GM18498 (cell line): Measurements from ENCODE around the gene RAB39B.
A peak's percentile ranks its signal among the peaks of the same experiment; 100 is the strongest.

ENCODE experiments used
- ATAC-seq: cut with Tn5 transposase; IDR thresholded peaks from one replicate; pipeline ENCODE4 v1.9.1; 2021; ENCODE audit warnings: mild to moderate bottlenecking, moderate library complexity; ENCODE audit not compliant: unreplicated experiment

RAB39B gene

DNA sequence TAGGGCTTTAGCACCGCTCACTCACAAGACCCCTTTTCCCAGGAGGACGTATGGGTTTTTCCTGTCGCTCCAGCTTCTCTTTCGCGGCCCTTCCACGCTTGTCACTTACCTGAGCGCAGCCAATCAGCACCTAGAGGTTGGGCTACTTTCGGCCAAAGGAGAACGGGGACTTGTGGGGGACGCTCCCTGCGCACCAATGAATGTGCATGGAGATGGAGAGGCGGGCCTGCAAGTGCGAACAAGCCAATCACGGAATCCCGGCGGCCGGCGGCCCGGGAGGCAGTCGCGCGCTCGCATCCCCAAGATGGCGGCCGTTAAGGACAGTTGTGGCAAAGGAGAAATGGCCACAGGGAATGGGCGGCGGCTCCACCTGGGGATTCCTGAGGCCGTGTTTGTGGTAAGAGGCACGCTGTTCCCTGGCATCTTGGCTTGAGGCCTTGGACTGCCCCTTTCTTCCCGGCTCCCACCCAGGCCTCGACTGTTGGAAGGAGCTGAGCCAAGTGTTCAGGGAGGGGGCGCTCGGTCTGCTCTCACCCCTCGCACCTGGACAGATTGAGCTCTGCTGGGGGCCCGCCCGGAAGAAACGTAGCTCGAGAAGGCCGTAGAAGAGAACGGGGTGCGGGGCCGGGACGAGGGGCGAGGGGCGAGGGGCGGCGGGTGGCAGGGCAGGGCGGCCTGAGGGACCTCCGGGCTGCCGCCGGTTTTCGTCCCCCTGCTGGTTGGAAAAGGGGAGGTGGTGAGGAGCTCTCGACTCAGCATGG lies 47.9 kb downstream of the RAB39B start, which contains the start of gene VBP1:
Gene VBP1, plus strand, starts transcription at position 282 of the 761 bp plus-strand sequence. Its CDS starts 23 bp downstream, at position 305.
- peak; percentile 98 for ATAC-seq

DNA sequence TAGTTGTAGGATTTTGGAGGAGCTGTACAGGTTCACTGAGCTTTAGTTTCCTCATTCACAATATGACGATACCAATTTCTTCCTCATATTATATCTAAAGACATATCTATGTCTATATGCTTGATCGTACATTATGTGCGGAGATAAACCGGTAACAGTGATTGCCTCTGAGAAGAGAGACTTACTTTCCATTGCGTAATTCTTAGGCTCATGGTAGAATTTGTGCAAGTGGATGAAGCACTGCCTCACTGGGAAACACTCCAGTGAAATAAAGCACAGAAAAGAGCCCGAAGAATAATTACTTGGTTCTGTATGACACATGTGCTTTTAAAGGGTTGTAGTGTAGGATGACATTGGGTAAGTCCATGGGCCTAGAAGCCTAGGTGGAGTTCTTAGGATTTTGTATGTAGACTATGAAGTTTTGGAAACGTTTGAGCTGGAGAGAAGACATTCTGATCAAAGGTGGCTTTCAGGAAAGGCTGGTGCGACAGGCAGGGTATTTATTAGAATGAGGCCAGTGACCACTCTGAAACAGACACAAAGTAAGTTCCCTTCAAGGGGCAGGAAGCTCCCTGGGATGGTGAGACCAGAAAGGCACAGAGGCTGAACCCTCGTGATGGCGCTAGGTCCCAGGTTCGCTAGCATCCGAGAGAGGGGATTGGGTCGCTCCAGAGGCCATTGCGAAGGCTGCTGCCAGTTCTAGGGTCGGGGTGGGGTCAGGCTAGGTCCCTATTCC lies 48.7 kb downstream of the RAB39B start:
- ATAC-seq: peak; percentile 44

DNA sequence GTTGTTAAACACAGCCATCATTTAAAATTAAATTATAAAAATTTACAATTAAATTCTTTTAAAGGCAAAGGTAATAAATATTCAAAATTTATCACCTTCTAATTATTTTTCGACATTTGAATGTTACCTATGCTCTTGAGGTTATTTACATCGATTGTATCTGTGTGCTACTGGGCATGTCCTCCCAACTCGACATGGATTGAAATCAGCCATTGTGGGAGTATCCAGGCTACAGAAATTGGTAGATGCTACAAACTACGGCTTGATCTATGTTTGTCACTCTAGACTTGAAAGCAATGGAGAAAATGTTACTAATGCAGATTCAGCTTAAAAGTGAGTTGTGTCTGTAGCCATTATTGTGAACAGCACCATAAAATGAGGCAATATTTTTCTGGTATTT lies 50.6 kb downstream of the RAB39B start:
- no peak for ATAC-seq

DNA sequence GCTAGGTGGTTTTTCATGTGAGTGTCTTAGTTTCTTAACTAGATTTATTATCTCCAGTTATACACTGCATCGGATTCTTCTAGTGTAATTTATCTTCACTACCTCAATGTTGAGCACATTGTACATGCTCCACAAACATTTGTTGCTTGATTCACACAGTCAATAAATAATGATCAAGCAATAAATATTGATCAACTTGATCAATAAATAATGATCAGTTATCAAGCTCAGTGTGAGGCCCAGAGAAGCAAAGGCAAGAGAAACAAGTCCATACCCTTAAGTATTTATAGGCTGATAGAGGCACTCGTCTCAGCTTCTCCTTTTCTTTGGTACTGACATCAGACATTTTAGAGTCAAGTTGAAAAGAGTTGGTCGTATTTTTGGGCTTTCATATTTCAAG lies 53.1 kb downstream of the RAB39B start:
- ATAC-seq: no peak
